HEK293T (cell line): ENCODE measurements around the gene LPIN3.

Source experiments
- FOXK2 ChIP-seq: fragments of 450-650 bp; IDR thresholded peaks from 2 replicates; pipeline ENCODE4 v1.6.1; 2016; ENCODE audit warnings: mild to moderate bottlenecking
- SP1 ChIP-seq: fragments of 450-650 bp; IDR thresholded peaks from 2 replicates; pipeline ENCODE4 v1.6.1; 2017
- TARDBP ChIP-seq: fragments of 450-650 bp; IDR thresholded peaks from 2 replicates; pipeline ENCODE4 v1.6.1; 2016

DNA sequence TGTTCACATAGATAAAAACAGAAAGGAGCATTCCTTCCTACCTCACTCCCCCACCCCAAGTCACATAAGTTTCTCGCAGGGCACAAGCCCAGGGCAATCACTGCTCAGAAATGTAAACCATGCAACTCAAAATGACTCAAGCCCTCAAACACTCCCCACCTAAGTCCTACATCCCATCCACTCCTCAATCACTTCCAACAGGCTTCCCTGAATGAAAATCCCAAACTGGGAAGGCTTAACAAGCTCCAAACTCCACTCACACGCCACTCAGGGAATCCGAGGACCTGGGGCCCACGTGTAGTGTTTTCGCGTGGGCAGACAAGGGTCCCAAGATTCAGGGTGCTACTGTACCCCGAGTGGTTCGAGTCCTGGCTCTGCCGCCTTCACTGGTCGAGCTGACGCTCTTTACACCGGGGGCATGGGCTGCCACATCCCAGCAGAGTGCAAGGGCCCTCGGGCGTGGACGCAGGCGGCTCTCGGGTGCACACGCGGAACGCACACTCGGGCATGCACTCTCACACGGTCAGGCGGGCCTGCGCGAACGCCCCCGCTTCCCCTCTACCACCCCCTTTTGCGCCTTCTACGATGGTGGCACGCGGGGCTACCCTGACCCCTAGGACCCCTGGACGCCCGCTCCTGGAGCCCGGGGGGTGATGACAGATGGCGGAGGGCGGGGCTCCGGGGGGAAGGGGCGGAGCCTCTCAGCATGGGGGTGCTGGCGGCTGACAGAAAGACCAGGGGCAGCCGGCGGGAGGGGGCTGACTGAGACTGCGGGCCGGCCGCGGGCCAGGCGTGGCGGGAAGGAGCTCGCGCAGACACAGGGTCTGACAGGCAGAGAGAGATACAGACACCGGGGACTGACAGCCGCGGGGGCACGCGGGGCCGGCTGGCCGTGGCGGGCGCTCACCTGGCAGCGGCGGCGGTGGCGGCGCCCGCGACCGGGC lies 23.7 kb upstream of the LPIN3 start:
- TF ChIP-seq FOXK2 (no peak), SP1 (no peak), TARDBP (0 out of 2 replicates have a peak, but pooled peaks have one; percentile 29)
